ENCODE measurements around the gene TEX26.

- TF ChIP-seq USF1 (IDR thresholded peaks at IDR 0.05) (no peak), EP300 (IDR thresholded peaks at IDR 0.05; ENCODE audit: borderline replicate concordance) (no peak), TAF1 (IDR thresholded peaks at IDR 0.05; ENCODE audit: low read depth) (no peak), RAD21 (IDR thresholded peaks at IDR 0.05; ENCODE audit: low read depth) (no peak), REST (IDR thresholded peaks at IDR 0.05; ENCODE audit: low read depth) (no peak), EGR1 (IDR thresholded peaks at IDR 0.05) (no peak), CEBPB (IDR thresholded peaks at IDR 0.05) (no peak), MAX (IDR thresholded peaks at IDR 0.05) (no peak), CREB1 (IDR thresholded peaks at IDR 0.05; ENCODE audit: low read depth) (no peak), TEAD4 (IDR thresholded peaks at IDR 0.05) (no peak), FOXM1 (IDR thresholded peaks at IDR 0.05; ENCODE audit: borderline replicate concordance, low read depth) (no peak)
Observed at GRCh38 chr13:30924721-30925120, 7.7 kb upstream of the TEX26 start.

All from Ishikawa (cell line).